HFF-Myc (cell line): ENCODE data around the gene AP1AR.
A peak's percentile ranks its signal among the peaks of the same experiment; 100 is the strongest.
"Not testable (repeated sequence)": the region's sequence is repeated elsewhere in the genome, so short reads cannot be mapped to it uniquely, and the experiment has no call there.

Experiments
- DNase-seq: peaks from one replicate; pipeline ENCODE4 v3.0.0-alpha.2; 2011; ENCODE audit warnings: low read depth; ENCODE audit errors: extremely low read depth
- H3K4me3 ChIP-seq: replicated peaks from 2 replicates; pipeline ENCODE4 v1.5.1; 2011; ENCODE audit warnings: low read depth, mild to moderate bottlenecking, control low read depth, low read length
- TF ChIP-seq, protein P1 (sequence below): IDR thresholded peaks from 2 replicates; pipeline ENCODE4 v1.5.1; 2012; ENCODE audit warnings: mild to moderate bottlenecking, low read depth, low read length, control low read depth; ENCODE audit errors: missing control alignments

The AP1AR gene

DNA sequence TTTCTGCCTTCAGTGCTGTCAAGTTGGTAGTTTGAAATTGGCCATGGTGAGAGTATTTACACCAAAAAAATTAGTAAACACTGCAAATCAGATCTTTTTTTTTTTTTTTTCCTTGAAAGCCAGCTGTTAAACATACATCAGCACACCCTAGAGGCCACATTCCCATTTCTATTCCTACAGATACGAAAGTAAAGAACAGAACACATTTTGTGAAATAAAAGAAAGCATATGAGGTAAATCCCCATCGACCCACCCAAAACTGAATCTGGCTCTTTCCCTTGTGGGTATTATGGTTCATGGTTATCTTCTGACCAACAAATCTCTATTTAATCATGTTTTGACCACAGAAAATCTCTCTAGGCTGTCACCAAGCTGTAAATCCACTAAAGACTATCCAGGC lies 41.8 kb upstream of the AP1AR start:
- no peak for DNase-seq
- TF ChIP-seq, protein P1, sequence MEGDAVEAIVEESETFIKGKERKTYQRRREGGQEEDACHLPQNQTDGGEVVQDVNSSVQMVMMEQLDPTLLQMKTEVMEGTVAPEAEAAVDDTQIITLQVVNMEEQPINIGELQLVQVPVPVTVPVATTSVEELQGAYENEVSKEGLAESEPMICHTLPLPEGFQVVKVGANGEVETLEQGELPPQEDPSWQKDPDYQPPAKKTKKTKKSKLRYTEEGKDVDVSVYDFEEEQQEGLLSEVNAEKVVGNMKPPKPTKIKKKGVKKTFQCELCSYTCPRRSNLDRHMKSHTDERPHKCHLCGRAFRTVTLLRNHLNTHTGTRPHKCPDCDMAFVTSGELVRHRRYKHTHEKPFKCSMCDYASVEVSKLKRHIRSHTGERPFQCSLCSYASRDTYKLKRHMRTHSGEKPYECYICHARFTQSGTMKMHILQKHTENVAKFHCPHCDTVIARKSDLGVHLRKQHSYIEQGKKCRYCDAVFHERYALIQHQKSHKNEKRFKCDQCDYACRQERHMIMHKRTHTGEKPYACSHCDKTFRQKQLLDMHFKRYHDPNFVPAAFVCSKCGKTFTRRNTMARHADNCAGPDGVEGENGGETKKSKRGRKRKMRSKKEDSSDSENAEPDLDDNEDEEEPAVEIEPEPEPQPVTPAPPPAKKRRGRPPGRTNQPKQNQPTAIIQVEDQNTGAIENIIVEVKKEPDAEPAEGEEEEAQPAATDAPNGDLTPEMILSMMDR = peak; percentile 21
- no peak overlapping the region for H3K4me3 ChIP-seq

GRCh38 chr4:112190684-112191083 lies 40.9 kb upstream of the AP1AR start:
- no peak overlapping the region for H3K4me3 ChIP-seq
- DNase-seq = no peak
- TF ChIP-seq, protein P1 = no peak

DNA sequence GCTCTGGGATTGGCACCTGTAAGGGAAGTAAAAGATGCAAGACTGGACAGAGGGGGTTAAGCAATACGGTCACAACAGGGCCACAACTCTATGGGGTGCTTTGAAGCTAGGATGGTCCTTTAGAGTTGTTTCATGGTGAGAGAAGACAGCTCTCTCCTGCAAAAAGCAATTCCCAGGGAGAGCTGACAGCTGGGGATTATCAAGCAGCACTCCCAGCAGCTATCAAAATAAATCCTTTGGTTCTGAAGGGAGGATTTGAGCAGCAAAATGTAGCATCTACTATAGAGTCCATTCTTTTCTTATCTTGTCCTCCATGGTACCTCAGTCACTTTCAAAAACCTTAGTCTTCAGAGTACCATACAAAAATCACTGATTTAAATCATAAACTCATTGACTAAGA lies 35.1 kb upstream of the AP1AR start:
- DNase-seq = no peak
- no peak overlapping the region for H3K4me3 ChIP-seq
- TF ChIP-seq, protein P1 = no peak

GRCh38 chr4:112199041-112199440 lies 32.5 kb upstream of the AP1AR start:
- TF ChIP-seq, protein P1 = no peak
- DNase-seq = no peak
- no peak overlapping the region for H3K4me3 ChIP-seq

DNA sequence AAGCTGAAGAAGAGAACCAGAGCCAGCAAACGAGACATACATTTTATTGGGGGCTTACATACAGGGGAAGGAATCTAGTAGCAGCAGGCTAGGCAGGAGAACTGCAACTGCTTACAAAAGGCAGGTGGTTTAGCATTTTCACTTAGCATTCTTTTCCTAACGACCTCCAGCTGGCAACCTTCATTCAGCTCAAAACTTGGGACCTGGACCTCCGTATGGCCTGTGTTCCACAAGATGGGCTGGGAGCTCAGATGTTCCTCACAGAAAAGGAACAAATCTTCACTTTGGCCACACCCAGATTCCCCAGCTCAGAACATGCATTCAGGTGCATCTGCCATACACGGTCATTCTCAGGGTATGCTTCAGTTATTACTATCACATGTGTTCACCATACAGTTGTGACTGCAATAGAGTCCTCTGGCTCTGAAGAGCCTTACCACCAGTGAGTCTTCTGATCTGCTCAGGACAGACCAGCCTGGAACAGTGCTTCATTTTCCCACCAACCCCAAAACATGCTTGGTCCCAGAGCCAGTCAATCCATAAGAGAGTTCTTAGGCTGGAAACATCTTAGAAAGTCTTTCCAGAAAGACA lies 29.6 kb upstream of the AP1AR start:
- no peak for DNase-seq
- TF ChIP-seq, protein P1 = no peak
- no peak overlapping the region for H3K4me3 ChIP-seq

DNA sequence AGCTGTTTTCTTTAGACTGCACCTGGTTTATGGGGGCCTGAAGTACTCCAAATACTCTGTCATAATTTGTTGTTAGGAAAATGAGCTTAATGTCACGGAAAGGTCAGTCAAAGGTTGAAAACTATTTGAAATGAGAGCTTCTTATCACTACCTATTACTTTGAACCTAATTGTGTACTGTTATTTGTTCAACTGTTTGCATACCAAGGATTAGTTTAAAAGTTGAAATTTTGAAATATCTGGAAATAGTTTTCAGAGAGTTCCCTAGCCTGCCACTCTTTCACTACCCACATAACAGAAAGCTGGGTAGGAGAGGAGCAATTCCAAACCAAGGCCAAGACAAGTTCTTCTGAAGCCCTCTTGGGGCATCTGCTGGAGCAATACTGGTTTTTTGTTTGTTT lies 28.0 kb upstream of the AP1AR start:
- DNase-seq = no peak
- no peak overlapping the region for H3K4me3 ChIP-seq
- TF ChIP-seq, protein P1 = no peak

GRCh38 chr4:112206431-112206830 lies 25.2 kb upstream of the AP1AR start:
- TF ChIP-seq, protein P1 = no peak
- no peak overlapping the region for H3K4me3 ChIP-seq
- no peak for DNase-seq

GRCh38 chr4:112208137-112209095 lies 23.2 kb upstream of the AP1AR start:
- DNase-seq = not testable (repeated sequence)

More at GRCh38 chr4:112208137-112209095, 23.2 kb upstream of the AP1AR start:
- H3K4me3 ChIP-seq = not testable (repeated sequence)
